BJ (cell line): ENCODE measurements around the gene ATPAF2. TPM values are rescaled to one million over a fixed set of nuclear protein-coding genes. Genes with fewer than 3 reads are reported as not detected.

ENCODE experiments used
- CTCF ChIA-PET: fragments of 350-600 bp; formaldehyde crosslinking; extraction: SDS; loops from one replicate; lab custom pipeline; 2021; ENCODE audit warnings: antibody characterized with exemption, inconsistent platforms; lab: Yijun Ruan, JAX
- POLR2A ChIA-PET: fragments of 300-600 bp; sonication (Branson Sonifier 250); formaldehyde crosslinking; extraction: SDS; loops from one replicate; lab custom pipeline; 2021; ENCODE audit warnings: antibody characterized with exemption; lab: Charles Lee
- DNase-seq: peaks from one replicate; pipeline ENCODE4 v3.0.0-alpha.2; 2011; ENCODE audit warnings: low read depth
- H3K27me3 ChIP-seq: 2 replicates; pipeline ENCODE4 v1.6.0; 2011; ENCODE audit warnings: low read length; ENCODE audit not compliant: control insufficient read depth, insufficient read depth
- H3K36me3 ChIP-seq: 2 replicates; pipeline ENCODE4 v1.5.1; 2011; ENCODE audit warnings: low read length; ENCODE audit not compliant: control insufficient read depth, insufficient read depth
- H3K4me3 ChIP-seq: 2 replicates; pipeline ENCODE4 v1.5.1; 2011; ENCODE audit warnings: low read depth, mild to moderate bottlenecking, control low read depth, low read length
- polyA plus RNA-seq: library from polyadenylated mRNA; depleted of rRNA; stranded (reverse); fragments of >200 nt; gene quantifications from 2 replicates; pipeline ENCODE4 v1.2.3, GENCODE V29; 2011
- TF ChIP-seq, protein P1 (sequence below): IDR thresholded peaks from 2 replicates; pipeline ENCODE4 v1.5.1; 2011; ENCODE audit warnings: low read depth, mild to moderate bottlenecking, control low read depth, inconsistent platforms, low read length, moderate library complexity; ENCODE audit not compliant: insufficient read depth

The ATPAF2 gene
- polyA plus RNA-seq, 1 experiment: 17.4 TPM

DNA sequence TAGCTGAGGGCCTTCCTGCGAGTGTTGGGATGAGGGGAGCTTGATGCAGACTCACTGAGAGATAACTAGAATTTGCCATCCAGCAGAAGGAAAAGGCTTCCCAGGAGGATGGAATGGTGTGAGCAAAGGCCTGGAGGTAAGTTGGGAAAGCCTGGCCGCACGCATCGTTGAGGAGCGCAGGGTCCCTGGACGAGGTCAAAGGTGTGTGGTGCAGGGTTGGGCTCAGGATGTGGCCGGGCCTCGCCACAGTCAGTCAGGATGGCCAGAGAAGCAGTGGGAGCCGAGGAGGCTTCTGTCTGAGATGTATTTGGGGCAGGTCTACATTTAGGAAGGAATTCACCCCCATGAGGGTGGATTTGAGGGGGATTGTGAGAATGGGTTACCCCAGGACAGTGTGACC, 49.9 kb downstream of the ATPAF2 start:
- Histone ChIP-seq H3K4me3 (no peak overlapping the region), H3K27me3 (no peaks in the 10 kb centered on the region), H3K36me3 (no peaks in the 10 kb centered on the region)
- no peak for DNase-seq
- CTCF ChIA-PET: no interaction called here
- POLR2A ChIA-PET: no interaction called here
- TF ChIP-seq, protein P1, sequence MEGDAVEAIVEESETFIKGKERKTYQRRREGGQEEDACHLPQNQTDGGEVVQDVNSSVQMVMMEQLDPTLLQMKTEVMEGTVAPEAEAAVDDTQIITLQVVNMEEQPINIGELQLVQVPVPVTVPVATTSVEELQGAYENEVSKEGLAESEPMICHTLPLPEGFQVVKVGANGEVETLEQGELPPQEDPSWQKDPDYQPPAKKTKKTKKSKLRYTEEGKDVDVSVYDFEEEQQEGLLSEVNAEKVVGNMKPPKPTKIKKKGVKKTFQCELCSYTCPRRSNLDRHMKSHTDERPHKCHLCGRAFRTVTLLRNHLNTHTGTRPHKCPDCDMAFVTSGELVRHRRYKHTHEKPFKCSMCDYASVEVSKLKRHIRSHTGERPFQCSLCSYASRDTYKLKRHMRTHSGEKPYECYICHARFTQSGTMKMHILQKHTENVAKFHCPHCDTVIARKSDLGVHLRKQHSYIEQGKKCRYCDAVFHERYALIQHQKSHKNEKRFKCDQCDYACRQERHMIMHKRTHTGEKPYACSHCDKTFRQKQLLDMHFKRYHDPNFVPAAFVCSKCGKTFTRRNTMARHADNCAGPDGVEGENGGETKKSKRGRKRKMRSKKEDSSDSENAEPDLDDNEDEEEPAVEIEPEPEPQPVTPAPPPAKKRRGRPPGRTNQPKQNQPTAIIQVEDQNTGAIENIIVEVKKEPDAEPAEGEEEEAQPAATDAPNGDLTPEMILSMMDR: no peak

GRCh38 chr17:17988427-17988945, 50.5 kb downstream of the ATPAF2 start:
- ChIA-PET CTCF (no interaction called here), POLR2A (no interaction called here)
- Histone ChIP-seq H3K36me3 (no peaks in the 10 kb centered on the region), H3K27me3 (no peaks in the 10 kb centered on the region), H3K4me3 (no peak overlapping the region)
- DNase-seq: no peak
- TF ChIP-seq, protein P1: no peak

DNA sequence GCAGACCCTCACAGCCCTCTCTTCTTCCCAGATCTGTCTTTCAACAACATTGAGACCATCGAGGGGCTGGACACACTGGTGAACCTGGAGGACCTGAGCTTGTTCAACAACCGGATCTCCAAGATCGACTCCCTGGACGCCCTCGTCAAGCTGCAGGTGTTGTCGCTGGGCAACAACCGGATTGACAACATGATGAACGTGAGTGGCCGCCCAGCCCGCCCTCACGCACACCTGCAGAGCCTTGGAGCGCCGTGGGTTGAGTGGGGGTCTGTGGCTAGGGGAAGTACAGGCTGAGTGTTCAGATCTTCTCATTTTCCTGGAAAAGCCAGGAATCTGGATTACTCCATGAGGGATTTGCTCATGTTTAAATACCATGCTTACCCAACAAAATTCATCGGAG, 51.1 kb downstream of the ATPAF2 start:
- CTCF ChIA-PET: interaction anchor here (1.1 kb wide), 1 partner anchor 97 kb away, joined by 3 read pairs; no protein-coding TSS in a partner anchor

GRCh38 chr17:17987187-17987896, 51.6 kb downstream of the ATPAF2 start:
- H3K27me3 ChIP-seq: no peaks in the 10 kb centered on the region
- ChIA-PET CTCF (interaction anchor here (1.1 kb wide), 1 partner anchor 96 kb away, joined by 3 read pairs; no protein-coding TSS in a partner anchor), POLR2A (no interaction called here)
- DNase-seq: no peak
- TF ChIP-seq, protein P1: no peak
- no peaks in the 10 kb centered on the region for H3K36me3 ChIP-seq
- no peak overlapping the region for H3K4me3 ChIP-seq

More for the DNA sequence above, 51.1 kb downstream of the ATPAF2 start:
- no peaks in the 10 kb centered on the region for H3K36me3 ChIP-seq
- no peaks in the 10 kb centered on the region for H3K27me3 ChIP-seq
- no peak overlapping the region for H3K4me3 ChIP-seq
- POLR2A ChIA-PET: no interaction called here
- TF ChIP-seq, protein P1: no peak
- no peak for DNase-seq

GRCh38 chr17:17985555-17985954, 53.4 kb downstream of the ATPAF2 start:
- ChIA-PET CTCF (interaction anchor here (1.4 to 2.0 kb wide), 3 partner anchors 8 to 48 kb away, joined by 4 to 9 read pairs (median 6); no protein-coding TSS in a partner anchor), POLR2A (no interaction called here)
- DNase-seq: no peak
- TF ChIP-seq, protein P1: peak; percentile 28; the same call in 1 of the 2 replicates
- H3K27me3 ChIP-seq: no peaks in the 10 kb centered on the region
- H3K36me3 ChIP-seq: no peaks in the 10 kb centered on the region
- no peak overlapping the region for H3K4me3 ChIP-seq
